HepG2 (cell line): ENCODE measurements around the gene KATNA1. TPM values are rescaled to one million over a fixed set of nuclear protein-coding genes. Genes with fewer than 3 reads are reported as not detected.

Experiments
- ATAC-seq: fragments of 200-7000 bp; cut with Tn5 transposase; 3 replicates; pipeline ENCODE4 v1.9.1; 2020; ENCODE audit warnings: mild to moderate bottlenecking, moderate library complexity
- BruUV-seq: library from RNA; stranded (reverse); fragments of 400-500 nt; replicated peaks from 2 replicates; lab custom pipeline; 2021; lab: Mats Ljungman, UMichigan
- CTCF ChIA-PET: fragments of 300-600 bp; formaldehyde crosslinking; extraction: SDS; loops from one replicate; lab custom pipeline; 2021; ENCODE audit warnings: low total read pairs, inconsistent platforms, low intra/inter-chr PET ratio; lab: Yijun Ruan, JAX
- POLR2A ChIA-PET: fragments of 350-600 bp; sonication (Branson Sonifier 250); formaldehyde crosslinking; loops from one replicate; lab custom pipeline; 2020; ENCODE audit warnings: antibody characterized with exemption, inconsistent platforms; lab: Yijun Ruan, JAX
- DNase-seq: peaks from one replicate; pipeline ENCODE4 v3.0.0-alpha.2; 2015; ENCODE audit warnings: low spot score
- FAIRE-seq: peaks from 3 replicates; lab custom pipeline; 2011; peaks lifted over from hg19 to GRCh38; lab: Jason Lieb, UNC
- H2AFZ ChIP-seq: one replicate; pipeline ENCODE4 v1.6.1; 2011; ENCODE audit warnings: low read length, inconsistent platforms
- H3K27ac ChIP-seq: fragments of 300-600 bp; 3 replicates; pipeline ENCODE4 v1.8.0; 2011; ENCODE audit warnings: mixed run types, mild to moderate bottlenecking, mixed read lengths, low read length, inconsistent platforms; ENCODE audit not compliant: insufficient read depth; ENCODE audit errors: extremely low read length
- H3K27me3 ChIP-seq, 2 experiments: fragments of 200-600 bp in 1 of 2; 2 replicates in 1 of 2; 3 replicates in 1 of 2; pipeline versions ENCODE4 v1.6.0 to v1.8.0; 2011; ENCODE audit warnings: low read length in 2 of 2, mild to moderate bottlenecking in 2 of 2, moderate library complexity in 2 of 2, inconsistent platforms in 1 of 2; ENCODE audit not compliant: insufficient read depth in 2 of 2, control insufficient read depth in 1 of 2
- H3K36me3 ChIP-seq, 2 experiments: fragments of 200-600 bp in 1 of 2; replicated peaks in 1 of 2; 2 replicates in 1 of 2; 3 replicates in 1 of 2; pipeline versions ENCODE4 v1.5.1 to v1.8.0; 2011; ENCODE audit warnings: low read length in 2 of 2, inconsistent platforms in 1 of 2; ENCODE audit not compliant: insufficient read depth in 2 of 2, control insufficient read depth in 1 of 2
- H3K4me1 ChIP-seq: 2 replicates; pipeline ENCODE4 v1.5.1; 2012; ENCODE audit warnings: low read length, inconsistent platforms; ENCODE audit not compliant: insufficient read depth
- H3K4me2 ChIP-seq: 2 replicates; pipeline ENCODE4 v1.6.0; 2011; ENCODE audit warnings: low read depth, low read length, inconsistent platforms
- H3K4me3 ChIP-seq, 3 experiments: fragments of 200-600 bp in 1 of 3; sonication (generic), shearing (Covaris generic) in 1 of 3; replicated peaks in 1 of 3; 2 replicates each; pipeline ENCODE4 v1.5.1; 2011 to 2016; ENCODE audit warnings: low read length in 3 of 3, inconsistent platforms in 2 of 3, low read depth in 2 of 3, mild to moderate bottlenecking in 2 of 3, control low read depth in 1 of 3, mixed read lengths in 1 of 3; ENCODE audit not compliant: insufficient read depth in 1 of 3
- H3K79me2 ChIP-seq: one replicate; pipeline ENCODE4 v1.6.1; 2011; ENCODE audit warnings: low read length, inconsistent platforms; ENCODE audit not compliant: insufficient read depth
- H3K9ac ChIP-seq: 2 replicates; pipeline ENCODE4 v1.6.0; 2011; ENCODE audit warnings: mild to moderate bottlenecking, low read depth, low read length, inconsistent platforms; ENCODE audit not compliant: insufficient read depth
- H3K9me3 ChIP-seq: 2 replicates; pipeline ENCODE4 v1.5.1; 2012; ENCODE audit warnings: mild to moderate bottlenecking, low read length
- H4K20me1 ChIP-seq: 2 replicates; pipeline ENCODE4 v1.6.0; 2011; ENCODE audit warnings: inconsistent platforms, mild to moderate bottlenecking, low read length, moderate library complexity; ENCODE audit not compliant: insufficient read depth
- ATF6 ChIP-seq: sonication (generic); formaldehyde crosslinking; conservative IDR thresholded peaks from 2 replicates; pipeline ENCODE4 v1.4.0; 2020; ENCODE audit warnings: missing genetic modification reagents
- ATF7-NPFF ChIP-seq: sonication (generic); formaldehyde crosslinking; IDR thresholded peaks from 2 replicates; pipeline ENCODE4 v1.8.1; 2023; ENCODE audit warnings: mild to moderate bottlenecking, low read depth, missing genetic modification reagents, moderate library complexity
- DR1 ChIP-seq: sonication (generic); formaldehyde crosslinking; IDR thresholded peaks from 2 replicates; pipeline ENCODE4 v1.8.0; 2021; ENCODE audit warnings: mild to moderate bottlenecking, missing genetic modification reagents, inconsistent platforms
- ETV6 ChIP-seq: sonication (generic); formaldehyde crosslinking; conservative IDR thresholded peaks from 2 replicates; pipeline ENCODE4 v1.4.0; 2020; ENCODE audit warnings: missing genetic modification reagents
- GABPB1 ChIP-seq: IDR thresholded peaks from 2 replicates; pipeline ENCODE4 v1.6.1; 2016; ENCODE audit warnings: mild to moderate bottlenecking, missing genetic modification reagents, moderate library complexity, missing compliant biosample characterization
- PHF5A ChIP-seq: IDR thresholded peaks from one replicate; pipeline ENCODE4 v1.6.1; 2018; ENCODE audit warnings: low read depth, missing genetic modification reagents; ENCODE audit not compliant: unreplicated experiment
- RFXAP ChIP-seq: sonication (generic); formaldehyde crosslinking; IDR thresholded peaks from 2 replicates; pipeline ENCODE4 v1.4.0; 2020; ENCODE audit warnings: missing genetic modification reagents, borderline replicate concordance
- TEAD2 ChIP-seq: sonication (generic); formaldehyde crosslinking; IDR thresholded peaks from 2 replicates; pipeline ENCODE4 v1.9.0; 2021; ENCODE audit warnings: missing genetic modification reagents
- TERF1 ChIP-seq: sonication (generic); formaldehyde crosslinking; IDR thresholded peaks from 2 replicates; pipeline ENCODE4 v1.8.0; 2022; ENCODE audit warnings: mild to moderate bottlenecking, missing genetic modification reagents, moderate library complexity
- YEATS2 ChIP-seq: sonication (generic); formaldehyde crosslinking; IDR thresholded peaks from 2 replicates; pipeline ENCODE4 v1.4.0; 2020; ENCODE audit warnings: missing genetic modification reagents, borderline replicate concordance
- ZBTB44 ChIP-seq: sonication (generic); formaldehyde crosslinking; IDR thresholded peaks from 2 replicates; pipeline ENCODE4 v1.4.0; 2020; ENCODE audit warnings: missing genetic modification reagents
- ZNF121 ChIP-seq: sonication (generic); formaldehyde crosslinking; IDR thresholded peaks from 2 replicates; pipeline ENCODE4 v1.5.0; 2020; ENCODE audit warnings: mild to moderate bottlenecking, missing genetic modification reagents
- ZNF263 ChIP-seq: sonication (generic); formaldehyde crosslinking; IDR thresholded peaks from 2 replicates; pipeline ENCODE4 v1.4.0; 2020; ENCODE audit warnings: missing genetic modification reagents
- ZNF292 ChIP-seq: sonication (generic); formaldehyde crosslinking; IDR thresholded peaks from 2 replicates; pipeline ENCODE4 v1.8.1; 2022; ENCODE audit warnings: mild to moderate bottlenecking, low read depth, missing genetic modification reagents, borderline replicate concordance
- WGBS: methylation state at CpG from one replicate; pipeline ENCODE4 v1.1.6; 2017; ENCODE audit warnings: low lambda C conversion rate; 5-methylcytosine and 5-hydroxymethylcytosine counted together
- in situ Hi-C: cut with HindIII; loops from 2 replicates; pipeline ENCODE4 v1.10.0; 2017; ENCODE audit warnings: low pct_unique_long_range_greater_than_20kb; ENCODE audit not compliant: extremely low pct_ligation_motif_present
- intact Hi-C: fragments of 100-400 bp; cut with micrococcal nuclease; formaldehyde crosslinking; loops from one replicate; pipeline ENCODE4 v1.10.0; 2022; ENCODE audit not compliant: unreplicated experiment
- polyA plus RNA-seq, 8 experiments: library from polyadenylated mRNA; depleted of rRNA in 3 of 8; stranded (reverse) in 7 of 8; unstranded in 1 of 8; fragments of >200 nt; fragmentation: Illumina TruSeq in 4 of 8; extraction: Trizol in 4 of 8; gene quantifications; 2 replicates each; pipeline versions ENCODE4 v1.2.1 to v1.2.3, GENCODE V29; 2011 to 2016; ENCODE audit warnings: low read depth in 4 of 8, missing spikeins in 1 of 8, mixed read lengths in 1 of 8; ENCODE audit not compliant: insufficient read depth in 1 of 8
- total RNA-seq, 5 experiments: library from RNA; depleted of rRNA; stranded (reverse); fragments of >200 nt; fragmentation: Illumina TruSeq; extraction: Trizol; gene quantifications; 2 replicates each; pipeline ENCODE4 v1.2.3, GENCODE V29; 2016; ENCODE audit warnings: low read depth in 1 of 5

Gene KATNA1
- total and polyA plus RNA-seq, 2 of the 13 experiments (the other 11 are each of a cell fraction or from before 2014, with no cell fraction given): 14.8 to 25.3 TPM

- ATAC-seq (no peak), FAIRE-seq (no peak), DNase-seq (no peak)
- no peak overlapping the region for H3K4me3 ChIP-seq
- H3K4me2 ChIP-seq: no peak overlapping the region
- H3K27ac ChIP-seq: no peak overlapping the region
- no peak overlapping the region for H3K9ac ChIP-seq
- POLR2A ChIA-PET: no interaction called here
- intact Hi-C loops: no loop called here
- CTCF ChIA-PET: no interaction called here
- TF ChIP-seq ZNF121 (CRISPR knock-in tag) (peak; percentile 71), RFXAP (CRISPR knock-in tag) (no peak), TERF1 (CRISPR knock-in tag) (no peak), TEAD2 (CRISPR knock-in tag) (no peak), DR1 (CRISPR knock-in tag) (no peak), ATF7-NPFF (CRISPR knock-in tag) (no peak)
- no peaks in the 10 kb centered on the region for H3K4me1 ChIP-seq
- H3K9me3 ChIP-seq: peaks cover 13% of the 10 kb centered on the region
- H2AFZ ChIP-seq: no peak overlapping the region
- in situ Hi-C loops: no loop called here
- H3K27me3 ChIP-seq: no peaks in the 10 kb centered on the region
- no peaks in the 10 kb centered on the region; the same call in 1 of the 2 replicates for H4K20me1 ChIP-seq
- no peaks in the 10 kb centered on the region for H3K79me2 ChIP-seq
- peaks cover 0 to 6% of the 10 kb centered on the region in 2 experiments; a peak in 2 of 5 replicates for H3K36me3 ChIP-seq
- WGBS: 90% methylated on average over 4 of the region's 4 CpGs
- no TSS peak for BruUV-seq
Observed at GRCh38 chr6:149614337-149614736, 34.2 kb downstream of the KATNA1 start.

- Histone ChIP-seq H3K36me3 (peaks cover 0 to 5% of the 10 kb centered on the region in 2 experiments; a peak in 3 of 5 replicates), H3K27ac (no peak overlapping the region), H3K79me2 (no peaks in the 10 kb centered on the region), H3K27me3 (no peaks in the 10 kb centered on the region), H3K4me1 (0 out of 2 replicates have a peak, but pooled peaks cover 9% of the 10 kb centered on the region), H3K9ac (no peak overlapping the region), H3K4me2 (no peak overlapping the region), H3K9me3 (peaks cover 4% of the 10 kb centered on the region), H2AFZ (no peak overlapping the region), H4K20me1 (no peaks in the 10 kb centered on the region), H3K4me3 (no peak overlapping the region)
- ATAC-seq: peak; percentile 60
- BruUV-seq: no TSS peak
- POLR2A ChIA-PET: no interaction called here
- intact Hi-C loops: no loop called here
- WGBS: 94% methylated on average over 7 of the region's 7 CpGs
- CTCF ChIA-PET: no interaction called here
- in situ Hi-C loops: no loop called here
- FAIRE-seq: no peak
- DNase-seq: no peak
- TF ChIP-seq YEATS2 (CRISPR knock-in tag) (no peak), ATF6 (CRISPR knock-in tag) (no peak), ZBTB44 (no peak), ETV6 (CRISPR knock-in tag) (no peak), ZNF292 (no peak), ZNF263 (CRISPR knock-in tag) (no peak), GABPB1 (no peak), PHF5A (CRISPR knock-in tag) (no peak)
Observed at GRCh38 chr6:149608381-149608982, 40.0 kb downstream of the KATNA1 start.
